CD14-positive monocyte (primary cell): ENCODE measurements around the gene POGZ. TPM values are rescaled to one million over a fixed set of nuclear protein-coding genes. Genes with fewer than 3 reads are reported as not detected.

Source experiments
- DNase-seq, 3 donors: peaks; one replicate each; pipeline ENCODE4 v3.0.0-alpha.2; 2011 to 2022
- H2AFZ ChIP-seq: 2 replicates; pipeline ENCODE4 v1.6.0; 2012; ENCODE audit warnings: mild to moderate bottlenecking, low read depth, low read length, inconsistent platforms; ENCODE audit not compliant: insufficient read depth, poor library complexity, severe bottlenecking
- H3K27ac ChIP-seq, 2 donors: 1 replicate in 1 of 2; 2 replicates in 1 of 2; pipeline ENCODE4 v1.5.1; 2012 to 2013; ENCODE audit warnings: low read length in 2 of 2, control low read depth in 1 of 2, inconsistent platforms in 1 of 2, low read depth in 1 of 2, mild to moderate bottlenecking in 1 of 2
- H3K27me3 ChIP-seq, 2 donors: one replicate each; pipeline versions ENCODE4 v1.6.0 to v1.6.1; 2011 to 2013; ENCODE audit warnings: low read length in 2 of 2; ENCODE audit not compliant: control insufficient read depth in 2 of 2, insufficient read depth in 2 of 2
- H3K36me3 ChIP-seq, 2 donors: replicated peaks in 1 of 2; 1 replicate in 1 of 2; 2 replicates in 1 of 2; pipeline versions ENCODE4 v1.5.1 to v1.6.1; 2012 to 2013; ENCODE audit warnings: low read length in 2 of 2, control low read depth in 1 of 2, inconsistent platforms in 1 of 2, mild to moderate bottlenecking in 1 of 2; ENCODE audit not compliant: insufficient read depth in 2 of 2, control insufficient read depth in 1 of 2
- H3K4me1 ChIP-seq, 2 donors: 1 replicate in 1 of 2; 2 replicates in 1 of 2; pipeline versions ENCODE4 v1.5.1 to v1.6.1; 2012 to 2013; ENCODE audit warnings: low read length in 2 of 2, control low read depth in 1 of 2, inconsistent platforms in 1 of 2, mild to moderate bottlenecking in 1 of 2, moderate library complexity in 1 of 2; ENCODE audit not compliant: insufficient read depth in 2 of 2, control insufficient read depth in 1 of 2
- H3K4me2 ChIP-seq: replicated peaks from 2 replicates; pipeline ENCODE3; 2012; ENCODE audit warnings: low read length, moderate library complexity, mild to moderate bottlenecking; ENCODE audit not compliant: poor library complexity, severe bottlenecking; ENCODE audit errors: extremely low read depth
- H3K4me3 ChIP-seq, 3 experiments: fragments of 200-600 bp in 1 of 3; sonication (generic) in 1 of 3; replicated peaks in 1 of 3; 1 replicate in 2 of 3; 2 replicates in 1 of 3; pipeline ENCODE4 v1.5.1; 2011 to 2013; ENCODE audit warnings: low read length in 3 of 3, mild to moderate bottlenecking in 3 of 3, control low read depth in 2 of 3, low read depth in 2 of 3, inconsistent platforms in 1 of 3, moderate library complexity in 1 of 3
- H3K79me2 ChIP-seq: 2 replicates; pipeline ENCODE4 v1.6.0; 2012; ENCODE audit warnings: mild to moderate bottlenecking, control low read depth, inconsistent platforms, low read length, moderate library complexity; ENCODE audit not compliant: insufficient read depth
- H3K9ac ChIP-seq: 2 replicates; pipeline ENCODE4 v1.6.0; 2017; ENCODE audit warnings: low read length, mild to moderate bottlenecking; ENCODE audit not compliant: insufficient read depth, poor library complexity, severe bottlenecking
- H3K9me3 ChIP-seq, 2 donors: replicated peaks in 1 of 2; 1 replicate in 1 of 2; 2 replicates in 1 of 2; pipeline versions ENCODE4 v1.5.1 to v1.6.1; 2012 to 2013; ENCODE audit warnings: low read length in 2 of 2, control low read depth in 1 of 2; ENCODE audit not compliant: control insufficient read depth in 1 of 2, insufficient read depth in 1 of 2
- H4K20me1 ChIP-seq: 2 replicates; pipeline ENCODE4 v1.6.0; 2012; ENCODE audit warnings: mild to moderate bottlenecking, low read length, control low read depth, moderate library complexity; ENCODE audit not compliant: insufficient read depth
- H3K27ac Mint-ChIP-seq, 7 donors: one replicate each; pipeline ENCODE4 v1.8.0; 2020; ENCODE audit warnings: mild to moderate bottlenecking in 7 of 7, mixed read lengths in 7 of 7, moderate library complexity in 6 of 7, inconsistent platforms in 2 of 7
- H3K27me3 Mint-ChIP-seq, 3 donors: one replicate each; pipeline ENCODE4 v1.8.0; 2021 to 2022; ENCODE audit warnings: low read depth in 3 of 3, mild to moderate bottlenecking in 3 of 3, mixed read lengths in 3 of 3, moderate library complexity in 3 of 3, inconsistent platforms in 1 of 3
- H3K36me3 Mint-ChIP-seq, 2 donors: one replicate each; pipeline ENCODE4 v1.8.0; 2020; ENCODE audit warnings: mixed read lengths in 2 of 2, inconsistent platforms in 1 of 2, mild to moderate bottlenecking in 1 of 2
- H3K4me1 Mint-ChIP-seq: one replicate; pipeline ENCODE4 v1.8.0; 2020; ENCODE audit warnings: mild to moderate bottlenecking, mixed read lengths
- H3K4me3 Mint-ChIP-seq, 2 donors: one replicate each; pipeline ENCODE4 v1.8.0; 2020; ENCODE audit warnings: mild to moderate bottlenecking in 2 of 2, mixed read lengths in 2 of 2, moderate library complexity in 1 of 2
- H3K9me3 Mint-ChIP-seq, 7 donors: one replicate each; pipeline ENCODE4 v1.8.0; 2020 to 2022; ENCODE audit warnings: mixed read lengths in 7 of 7, mild to moderate bottlenecking in 6 of 7, moderate library complexity in 6 of 7, inconsistent platforms in 2 of 7
- WGBS: methylation state at CpG from one replicate; pipeline ENCODE4 v1.1.5; 2013; ENCODE audit warnings: missing lambda C conversion rate; ENCODE audit not compliant: insufficient coverage; 5-methylcytosine and 5-hydroxymethylcytosine counted together
- intact Hi-C, 2 donors: fragments of 100-400 bp; cut with micrococcal nuclease; formaldehyde crosslinking; loops; one replicate each; pipeline versions ENCODE4 v1.15.0 to v1.15.1; 2023
- polyA plus RNA-seq, 3 donors: library from polyadenylated mRNA; depleted of rRNA in 1 of 3; unstranded in 2 of 3; stranded (reverse) in 1 of 3; fragments of 300-500 nt in 2 of 3; fragments of >200 nt in 1 of 3; fragmentation: Illumina TruSeq in 2 of 3; gene quantifications; 1 replicate in 2 of 3; 2 replicates in 1 of 3; pipeline ENCODE4 v1.2.3, GENCODE V29; 2012 to 2021
- TF ChIP-seq, protein P1 (sequence below): fragments of 200-600 bp; IDR thresholded peaks from one replicate; pipeline ENCODE4 v1.8.0; 2022; ENCODE audit warnings: antibody characterized with exemption, mild to moderate bottlenecking

The POGZ gene
- polyA plus RNA-seq, 3 donors: 0.75 to 41.7 (median 1.8) TPM

DNA sequence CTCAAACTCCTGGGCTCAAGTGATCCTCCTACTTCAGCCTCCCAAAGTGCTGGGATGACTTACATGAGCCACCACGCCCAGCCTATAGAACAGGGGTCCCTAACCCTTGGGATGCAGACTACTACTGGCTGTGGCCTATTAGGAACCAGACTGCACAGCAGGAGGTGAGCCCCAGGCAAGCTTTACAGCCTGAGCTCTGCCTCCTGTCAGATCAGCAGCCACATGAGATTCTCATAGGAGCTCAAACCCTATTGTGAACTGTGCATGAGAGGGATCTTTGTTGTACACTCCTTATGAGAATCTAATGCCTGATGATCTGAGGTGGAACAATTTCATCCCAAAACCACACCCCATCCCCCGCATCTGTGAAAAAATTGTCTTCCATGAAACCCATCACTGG lies 73.3 kb downstream of the POGZ start:
- Histone ChIP-seq H3K4me2 (no peak overlapping the region), H3K4me1 (no peaks in the 10 kb centered on the region), H3K9me3 (no peaks in the 10 kb centered on the region), H3K36me3 (no peaks in the 10 kb centered on the region), H4K20me1 (no peaks in the 10 kb centered on the region), H3K27me3 (no peaks in the 10 kb centered on the region), H3K4me3 (no peak overlapping the region), H3K79me2 (no peaks in the 10 kb centered on the region), H3K9ac (no peak overlapping the region), H3K27ac (no peak overlapping the region), H2AFZ (no peak overlapping the region)
- no peaks in the 10 kb centered on the region for H3K4me1 Mint-ChIP-seq
- DNase-seq: no peak
- H3K27ac Mint-ChIP-seq: no peak overlapping the region
- no peaks in the 10 kb centered on the region for H3K36me3 Mint-ChIP-seq
- TF ChIP-seq, protein P1, sequence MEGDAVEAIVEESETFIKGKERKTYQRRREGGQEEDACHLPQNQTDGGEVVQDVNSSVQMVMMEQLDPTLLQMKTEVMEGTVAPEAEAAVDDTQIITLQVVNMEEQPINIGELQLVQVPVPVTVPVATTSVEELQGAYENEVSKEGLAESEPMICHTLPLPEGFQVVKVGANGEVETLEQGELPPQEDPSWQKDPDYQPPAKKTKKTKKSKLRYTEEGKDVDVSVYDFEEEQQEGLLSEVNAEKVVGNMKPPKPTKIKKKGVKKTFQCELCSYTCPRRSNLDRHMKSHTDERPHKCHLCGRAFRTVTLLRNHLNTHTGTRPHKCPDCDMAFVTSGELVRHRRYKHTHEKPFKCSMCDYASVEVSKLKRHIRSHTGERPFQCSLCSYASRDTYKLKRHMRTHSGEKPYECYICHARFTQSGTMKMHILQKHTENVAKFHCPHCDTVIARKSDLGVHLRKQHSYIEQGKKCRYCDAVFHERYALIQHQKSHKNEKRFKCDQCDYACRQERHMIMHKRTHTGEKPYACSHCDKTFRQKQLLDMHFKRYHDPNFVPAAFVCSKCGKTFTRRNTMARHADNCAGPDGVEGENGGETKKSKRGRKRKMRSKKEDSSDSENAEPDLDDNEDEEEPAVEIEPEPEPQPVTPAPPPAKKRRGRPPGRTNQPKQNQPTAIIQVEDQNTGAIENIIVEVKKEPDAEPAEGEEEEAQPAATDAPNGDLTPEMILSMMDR: no peak
- no peak overlapping the region for H3K4me3 Mint-ChIP-seq
- H3K27me3 Mint-ChIP-seq: peaks cover 0 to 2% (median 1%) of the 10 kb centered on the region in 3 donors
- WGBS: no CpG with 5 or more reads among the region's 2 CpGs
- no peaks in the 10 kb centered on the region for H3K9me3 Mint-ChIP-seq
- intact Hi-C loops: no loop called here

DNA sequence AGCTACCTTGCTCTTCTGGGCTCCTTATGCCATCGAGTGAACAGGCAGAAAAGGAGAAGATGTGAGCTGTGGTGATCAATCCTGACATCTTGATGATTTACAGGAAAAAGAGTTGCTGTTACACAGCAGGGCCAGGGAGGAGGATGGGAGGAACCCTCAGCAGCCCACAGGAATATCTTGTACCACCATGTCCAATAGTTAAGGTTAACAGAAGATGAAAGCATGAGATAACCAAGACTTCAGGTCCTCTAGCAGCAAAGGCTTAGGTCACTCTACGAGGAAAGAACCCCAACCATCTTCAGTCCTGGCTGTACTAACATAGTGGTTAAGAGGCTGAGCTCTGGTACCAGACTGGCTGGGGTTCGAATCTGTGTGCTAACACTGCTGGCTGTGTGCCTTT lies 74.7 kb downstream of the POGZ start:
- no peaks in the 10 kb centered on the region for H3K36me3 Mint-ChIP-seq
- Histone ChIP-seq H3K4me1 (no peaks in the 10 kb centered on the region), H3K4me2 (no peak overlapping the region), H3K27ac (no peak overlapping the region), H3K27me3 (no peaks in the 10 kb centered on the region), H3K4me3 (no peak overlapping the region), H2AFZ (peak overlapping the region; percentile 16), H3K9ac (no peak overlapping the region), H4K20me1 (no peaks in the 10 kb centered on the region), H3K79me2 (no peaks in the 10 kb centered on the region), H3K36me3 (no peaks in the 10 kb centered on the region), H3K9me3 (no peaks in the 10 kb centered on the region)
- no peaks in the 10 kb centered on the region for H3K4me1 Mint-ChIP-seq
- 100% methylated on average over 1 of the region's 3 CpGs for WGBS
- no peaks in the 10 kb centered on the region for H3K9me3 Mint-ChIP-seq
- no peak overlapping the region for H3K4me3 Mint-ChIP-seq
- no peak overlapping the region for H3K27ac Mint-ChIP-seq
- TF ChIP-seq, protein P1: no peak
- H3K27me3 Mint-ChIP-seq: peaks cover 0 to 2% (median 0%) of the 10 kb centered on the region in 3 donors
- intact Hi-C loops: no loop called here
- no peak for DNase-seq
